RWPE2 (cell line): ENCODE results near the gene AJUBA.
A peak's percentile ranks its signal among the peaks of the same experiment; 100 is the strongest.

Experiments used
- ATAC-seq: fragments of 200-7000 bp; cut with Tn5 transposase; 3 replicates; pipeline ENCODE4 v1.9.1; 2021; ENCODE audit warnings: low read depth
- DNase-seq: peaks from one replicate; pipeline ENCODE4 v3.0.0-alpha.2; 2020; ENCODE audit warnings: low spot score
- H3K27ac ChIP-seq: fragments of 450-650 bp; 2 replicates; pipeline ENCODE4 v1.5.1; 2017; ENCODE audit warnings: mild to moderate bottlenecking; ENCODE audit not compliant: poor library complexity, severe bottlenecking
- H3K27me3 ChIP-seq: fragments of 250-450 bp; sonication (Bioruptor Pico); 2 replicates; pipeline ENCODE4 v1.5.1; 2021; ENCODE audit warnings: mild to moderate bottlenecking, moderate library complexity; ENCODE audit not compliant: insufficient read depth, poor library complexity, severe bottlenecking
- H3K36me3 ChIP-seq: fragments of 250-450 bp; sonication (Bioruptor Pico); 2 replicates; pipeline ENCODE4 v1.5.1; 2020; ENCODE audit warnings: low read depth, mild to moderate bottlenecking, moderate library complexity
- H3K4me1 ChIP-seq: fragments of 250-450 bp; sonication (Bioruptor Pico); 2 replicates; pipeline ENCODE4 v1.5.1; 2021; ENCODE audit warnings: mild to moderate bottlenecking, moderate library complexity; ENCODE audit not compliant: insufficient read depth, poor library complexity, severe bottlenecking
- H3K4me3 ChIP-seq: fragments of 250-450 bp; sonication (Bioruptor Pico); 2 replicates; pipeline ENCODE4 v1.5.1; 2021; ENCODE audit warnings: mild to moderate bottlenecking, moderate library complexity; ENCODE audit not compliant: severe bottlenecking
- H3K9me3 ChIP-seq: fragments of 250-450 bp; sonication (Bioruptor Pico); 2 replicates; pipeline ENCODE4 v1.5.1; 2021; ENCODE audit warnings: mild to moderate bottlenecking, moderate library complexity; ENCODE audit not compliant: severe bottlenecking
- CTCF ChIP-seq: fragments of 450-650 bp; IDR thresholded peaks from one replicate; pipeline ENCODE4 v1.5.1; 2017; ENCODE audit warnings: mild to moderate bottlenecking, moderate library complexity; ENCODE audit not compliant: poor library complexity, severe bottlenecking

The AJUBA gene

GRCh38 chr14:23013054-23013748 lies 30.9 kb upstream of the AJUBA start:
- Histone ChIP-seq H3K9me3 (no peaks in the 10 kb centered on the region), H3K36me3 (no peaks in the 10 kb centered on the region), H3K27ac (no peak overlapping the region), H3K27me3 (no peaks in the 10 kb centered on the region), H3K4me1 (peaks cover 13% of the 10 kb centered on the region), H3K4me3 (no peak overlapping the region)
- DNase-seq (no peak), ATAC-seq (no peak)
- TF ChIP-seq CTCF: no peak

GRCh38 chr14:23009939-23010726 lies 27.8 kb upstream of the AJUBA start, which contains the start of gene C14orf93:
TSS of gene C14orf93 (minus strand) at chr14:23010143. CDS start at chr14:22999023, 11,120 bp downstream.
- peak within 1 kb of the TSS; percentile 67 for H3K27ac ChIP-seq
- H3K9me3 ChIP-seq: no peaks in the 10 kb centered on the region
- H3K4me3 ChIP-seq: peak within 1 kb of the TSS; percentile 50
- peak; percentile 28 for ATAC-seq
- H3K36me3 ChIP-seq: no peaks in the 10 kb centered on the region
- peaks cover 30% of the 10 kb centered on the region for H3K4me1 ChIP-seq
- no peaks in the 10 kb centered on the region for H3K27me3 ChIP-seq
- no peak for TF ChIP-seq CTCF
- peak; percentile 85 for DNase-seq

GRCh38 chr14:23009483-23009938 lies 27.2 kb upstream of the AJUBA start:
- Histone ChIP-seq H3K36me3 (no peaks in the 10 kb centered on the region), H3K4me1 (peaks cover 30% of the 10 kb centered on the region), H3K9me3 (no peaks in the 10 kb centered on the region), H3K4me3 (peak overlapping the region; percentile 50), H3K27ac (peak overlapping the region; percentile 67), H3K27me3 (no peaks in the 10 kb centered on the region)
- no peak for TF ChIP-seq CTCF
- no peak for DNase-seq
- no peak for ATAC-seq

GRCh38 chr14:23008831-23009230 lies 26.5 kb upstream of the AJUBA start:
- Histone ChIP-seq H3K36me3 (no peaks in the 10 kb centered on the region), H3K27me3 (no peaks in the 10 kb centered on the region), H3K4me3 (peak overlapping the region; percentile 50), H3K9me3 (no peaks in the 10 kb centered on the region), H3K27ac (peak overlapping the region; percentile 67), H3K4me1 (peaks cover 30% of the 10 kb centered on the region)
- TF ChIP-seq CTCF: no peak
- DNase-seq (no peak), ATAC-seq (no peak)
